Activated effector memory CD4-positive, alpha-beta T cell treated with Interleukin-2 at 50 U/mL for 16 hours (primary cell): Measurements from ENCODE around the gene PAXX.
A peak's percentile ranks its signal among the peaks of the same experiment; 100 is the strongest.
"Not testable (repeated sequence)": the region's sequence is repeated elsewhere in the genome, so short reads cannot be mapped to it uniquely, and the experiment has no call there.

Experiments used
- DNase-seq: peaks from one replicate; pipeline ENCODE4 v3.0.0-alpha.2; 2020

The PAXX gene

DNA sequence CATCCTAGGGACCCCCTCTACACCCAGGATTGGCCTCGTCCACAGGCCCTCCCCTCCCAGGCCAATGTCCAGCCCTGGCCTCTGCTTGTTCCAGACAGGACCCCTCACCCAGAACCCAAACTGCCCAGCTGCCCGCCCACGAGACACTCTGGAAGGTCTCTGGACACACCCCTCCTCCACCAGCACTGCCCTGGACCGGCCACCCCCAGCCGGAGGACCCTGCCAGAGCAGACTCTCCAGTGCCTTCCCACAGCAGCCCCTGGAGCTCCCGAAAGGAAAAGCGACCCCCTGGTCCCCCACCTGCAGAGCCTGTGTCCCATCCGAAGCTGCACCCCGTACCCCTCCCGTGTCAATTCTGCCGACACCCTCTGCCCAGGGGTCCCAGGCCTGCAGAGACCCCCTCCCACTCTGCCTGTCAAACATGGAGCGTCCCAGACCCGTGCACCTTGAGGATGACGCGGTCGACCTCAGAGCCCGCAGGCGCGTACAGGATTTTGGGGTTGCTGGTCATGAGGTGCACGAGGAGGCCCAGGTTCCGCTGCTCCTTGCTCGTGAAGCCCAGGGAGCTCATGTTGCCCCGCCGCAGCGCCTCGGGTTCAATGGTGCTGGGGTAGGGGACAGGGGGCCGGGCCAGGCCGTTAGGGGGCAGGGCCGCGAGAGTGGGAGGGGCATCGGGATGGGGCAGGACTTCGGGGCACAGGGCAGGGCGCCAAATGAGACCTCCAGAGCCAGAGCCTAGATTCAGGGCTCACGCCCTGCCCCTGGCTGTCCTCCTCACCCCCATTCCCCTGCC, 27.9 kb downstream of the PAXX start:
- DNase-seq, result no peak

DNA sequence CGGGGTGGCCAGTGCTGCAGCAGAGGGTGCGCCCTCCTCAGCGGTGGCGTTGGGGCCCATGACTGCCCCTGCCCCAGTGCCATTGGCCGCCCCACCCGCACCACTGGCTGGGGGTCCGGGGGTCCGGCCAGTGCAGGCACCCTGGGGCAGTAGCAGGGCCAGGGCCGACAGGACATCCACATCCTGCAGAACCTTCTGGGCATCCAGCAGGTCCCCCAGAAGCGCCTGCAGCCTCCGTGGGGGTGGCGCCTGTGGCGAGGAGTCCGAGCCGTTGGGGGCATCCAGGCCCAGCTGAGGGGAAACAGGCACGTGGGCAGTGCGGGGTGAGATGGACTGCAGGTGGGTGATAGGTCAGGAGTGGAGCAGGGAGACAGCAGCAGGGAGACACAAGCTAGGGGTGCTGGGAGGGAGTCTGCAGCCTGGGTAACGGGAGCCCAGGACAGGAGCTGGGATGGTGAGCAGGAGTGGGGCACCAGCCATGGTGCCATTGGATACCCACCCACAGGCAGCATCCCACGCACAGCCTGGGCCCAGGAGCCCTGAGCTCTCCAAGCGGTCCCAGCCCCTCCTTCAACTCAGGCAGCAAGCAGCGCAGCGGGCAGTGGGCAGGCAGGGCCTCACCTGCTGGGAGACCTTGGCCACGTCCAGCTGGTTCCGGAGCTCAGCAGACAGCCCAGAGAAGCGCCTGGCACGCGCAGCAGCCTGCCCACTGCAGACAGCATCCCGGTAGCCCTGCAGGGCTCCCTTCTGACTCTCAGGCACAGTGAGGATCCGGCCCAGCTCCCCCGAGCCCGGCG, 28.7 kb downstream of the PAXX start:
- DNase-seq, result no peak

DNA sequence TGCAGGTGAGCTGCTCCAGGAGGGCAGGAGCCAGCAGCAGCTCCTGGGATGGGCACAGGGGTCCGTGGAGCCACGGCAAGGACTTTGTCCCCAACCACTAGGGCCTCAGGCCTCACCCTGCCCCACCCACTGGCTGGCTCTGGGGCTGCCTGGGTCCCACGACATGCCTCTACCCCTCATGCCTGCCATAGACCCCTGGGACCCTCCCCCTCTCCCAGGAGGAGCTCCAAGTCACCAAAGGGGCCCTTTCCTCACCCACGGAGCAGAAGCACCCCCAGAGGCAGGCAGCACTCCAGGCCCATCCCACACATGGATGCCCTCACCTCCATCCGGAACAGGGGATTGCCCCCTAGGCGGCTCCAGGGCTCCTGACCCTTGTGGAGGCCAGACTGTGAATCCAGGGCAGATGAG, 29.4 kb downstream of the PAXX start:
- no peak for DNase-seq

DNA sequence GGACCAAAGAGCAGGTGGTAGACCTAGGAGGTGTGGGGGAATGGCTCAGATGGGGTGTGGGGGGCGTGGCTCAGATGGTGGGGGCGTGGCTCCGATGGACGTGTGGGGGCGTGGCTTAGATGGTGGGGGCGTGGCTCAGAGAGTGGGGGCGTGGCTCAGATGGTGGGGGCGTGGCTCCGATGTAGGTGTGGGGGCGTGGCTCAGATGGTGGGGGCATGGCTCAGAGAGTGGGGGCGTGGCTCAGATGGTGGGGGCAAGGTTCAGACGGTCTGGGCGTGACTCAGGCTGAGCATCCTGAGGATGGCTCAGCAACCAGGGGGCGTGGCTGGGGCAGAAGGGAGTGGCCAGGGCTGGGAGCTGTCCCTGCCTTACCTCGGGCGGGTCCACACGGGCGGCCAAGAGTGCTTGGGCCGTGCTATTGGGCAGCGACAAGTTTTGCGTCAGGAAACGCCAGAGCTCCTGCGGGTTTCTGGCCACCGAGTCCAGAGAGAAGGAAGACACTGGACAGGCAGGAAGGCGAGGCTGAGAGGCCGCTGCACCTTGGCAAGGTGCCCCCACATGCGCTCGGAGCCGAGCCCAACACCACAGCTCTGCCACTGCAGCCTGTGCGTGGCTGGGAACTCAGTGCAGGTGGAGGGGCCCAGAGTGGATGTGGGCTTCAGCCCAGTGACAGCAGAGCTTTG, 29.9 kb downstream of the PAXX start:
- peak; percentile 56 for DNase-seq

- DNase-seq, result no peak
Measured at GRCh38 chr9:137022662-137023008, 30.4 kb downstream of the PAXX start.

- no peak for DNase-seq
Measured at GRCh38 chr9:137023157-137023556, 30.9 kb downstream of the PAXX start.

DNA sequence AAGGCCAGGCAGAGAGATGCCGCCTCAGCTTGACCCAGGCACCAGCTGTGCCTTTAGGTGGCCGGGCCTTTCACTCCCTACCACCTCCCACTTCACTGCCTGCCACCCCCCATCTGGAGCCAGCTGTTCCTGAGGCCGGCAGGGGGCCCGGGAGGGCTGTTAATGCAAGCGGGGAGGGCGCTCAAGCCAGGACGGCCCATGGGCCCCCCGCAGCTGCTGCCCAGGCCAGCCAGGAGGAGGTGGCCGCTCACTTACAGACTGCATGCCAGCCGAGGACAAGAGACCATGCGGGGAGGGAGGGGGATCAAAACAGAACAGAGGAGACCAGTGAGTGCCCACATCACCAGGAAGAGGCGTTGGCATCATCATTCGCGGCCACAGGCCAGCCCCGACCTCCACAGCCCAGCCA, 31.4 kb downstream of the PAXX start:
- DNase-seq, result no peak

- DNase-seq, result no peak
Measured at GRCh38 chr9:137025517-137025966, 33.3 kb downstream of the PAXX start.

DNA sequence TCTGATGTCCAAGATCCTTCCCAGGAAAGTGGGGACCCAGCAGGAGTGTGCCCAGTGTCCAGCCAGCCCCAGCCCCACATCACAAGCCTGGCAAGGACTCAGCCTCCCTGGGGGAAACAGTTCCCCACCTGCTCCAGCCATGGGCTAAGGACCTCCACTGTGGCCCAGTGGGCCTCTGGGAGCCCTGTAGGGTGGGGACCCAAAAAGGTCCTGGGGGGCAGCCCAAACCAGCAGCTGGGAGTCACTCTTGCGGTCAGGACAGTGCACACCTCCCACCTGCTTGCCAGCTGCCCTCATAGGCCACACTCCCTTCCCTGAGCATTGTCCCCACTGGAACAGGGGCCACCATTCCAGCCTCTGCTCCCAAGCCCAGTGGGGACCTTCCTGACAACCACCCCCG, 34.2 kb downstream of the PAXX start:
- no peak for DNase-seq

DNA sequence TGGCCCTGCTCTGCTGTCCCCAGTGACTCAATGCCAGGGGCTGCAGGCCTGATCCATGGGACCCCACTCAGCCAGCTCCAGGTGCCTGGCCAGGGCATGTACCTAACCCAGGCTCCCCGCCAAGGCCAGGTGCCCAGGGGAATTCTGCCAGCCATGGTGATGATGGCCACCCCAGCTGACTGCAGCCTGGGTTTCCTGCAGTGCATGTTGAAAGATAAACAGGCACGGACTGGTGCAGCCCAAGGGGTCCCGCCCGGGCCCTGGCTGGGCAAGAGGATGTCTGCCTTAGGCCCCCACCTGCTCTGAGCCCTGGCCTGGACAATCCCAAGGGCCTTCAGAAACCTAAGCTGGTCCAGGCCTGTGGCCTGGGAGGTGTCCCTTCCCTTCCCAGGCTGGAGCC, 34.6 kb downstream of the PAXX start:
- no peak for DNase-seq

- DNase-seq, result no peak
Measured at GRCh38 chr9:137027369-137028262, 35.4 kb downstream of the PAXX start, which contains the start of gene ABCA2. Gene ABCA2 (minus strand): TSS chr9:137028237. CDS start chr9:137028140, 97 bp downstream.

GRCh38 chr9:137028263-137029057, 36.2 kb downstream of the PAXX start:
- peak; percentile 60 for DNase-seq

DNA sequence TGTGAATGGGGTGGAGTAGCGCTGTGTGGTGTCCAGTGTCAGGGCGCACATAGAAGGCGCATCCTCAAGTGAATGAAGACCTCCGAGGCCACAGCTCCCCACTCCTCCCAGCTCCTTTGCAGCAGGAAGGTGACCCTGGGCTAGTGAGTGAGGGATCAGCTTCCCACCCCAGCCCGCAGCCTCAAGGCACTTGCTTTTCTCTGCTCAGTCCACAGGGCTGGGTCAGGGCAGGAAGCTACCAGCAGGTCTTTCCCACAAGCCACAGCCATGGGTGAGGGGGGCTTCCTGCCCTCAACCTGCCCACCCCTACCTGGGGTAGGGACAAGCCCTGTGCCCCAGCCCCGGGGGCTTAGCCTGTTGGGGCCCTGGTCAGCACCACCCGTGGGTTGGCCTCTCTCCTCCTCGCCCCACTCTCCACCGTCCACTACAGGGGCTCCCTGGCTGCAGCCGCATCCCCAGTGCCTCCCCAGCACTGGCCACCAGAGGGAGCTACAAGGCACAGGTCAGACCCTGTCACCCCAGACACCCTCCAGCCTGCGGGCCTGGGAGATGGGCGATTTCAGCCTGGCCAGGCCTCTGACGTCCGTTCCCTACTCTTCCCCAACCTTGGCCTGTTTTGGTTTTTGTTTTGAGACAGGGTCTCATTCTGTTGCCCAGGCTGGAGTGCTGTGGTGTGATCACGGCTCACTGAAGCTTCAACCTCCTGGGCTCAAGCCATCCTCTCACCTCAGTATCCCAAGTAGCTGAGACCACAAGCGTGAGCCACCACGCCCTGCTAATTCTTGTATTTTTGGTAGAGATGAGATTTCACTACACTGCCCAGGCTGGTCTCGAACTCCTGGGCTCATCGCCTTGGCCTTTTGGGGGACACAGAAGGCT, 37.1 kb downstream of the PAXX start:
- peak; percentile 61 for DNase-seq

DNA sequence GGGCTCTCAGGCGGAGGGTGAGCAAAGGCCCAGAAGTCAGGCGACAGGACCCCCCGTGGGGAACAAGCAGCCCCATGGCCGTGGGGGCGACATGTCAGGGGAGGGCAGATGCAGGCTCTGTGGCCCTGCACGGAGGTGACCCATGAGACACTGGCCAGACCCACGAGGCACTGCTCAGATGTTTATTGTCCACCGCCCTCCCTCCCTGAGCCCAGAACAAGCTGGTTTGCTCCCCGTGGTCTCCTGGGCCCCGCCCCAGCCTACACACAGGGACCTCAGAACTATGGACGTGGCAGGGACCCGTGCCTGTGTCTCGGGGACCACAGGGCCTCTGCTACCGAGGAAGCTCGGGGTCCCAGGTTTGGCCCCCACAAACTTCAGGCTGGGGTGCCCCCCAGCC, 37.8 kb downstream of the PAXX start:
- DNase-seq, result no peak

- peak; percentile 37 for DNase-seq
Measured at GRCh38 chr9:137030538-137031527, 38.6 kb downstream of the PAXX start.

GRCh38 chr9:137031904-137032640, 39.9 kb downstream of the PAXX start, which contains the start of gene FUT7:
Gene FUT7 (minus strand): TSS chr9:137032088. CDS start chr9:137031991, 97 bp downstream.
- DNase-seq, result peak; percentile 27

GRCh38 chr9:137032858-137033257, 40.6 kb downstream of the PAXX start:
- no peak for DNase-seq

- not testable (repeated sequence) for DNase-seq
Measured at GRCh38 chr9:137033481-137033880, 41.3 kb downstream of the PAXX start.
